ENCODE data around the gene IL11RA.
"Not testable (repeated sequence)": the region's sequence is repeated elsewhere in the genome, so short reads cannot be mapped to it uniquely, and the experiment has no call there.

Gene IL11RA

GRCh38 chr9:34630402-34631154 is 21.4 kb upstream of the IL11RA start:
- no peak for DNase-seq

DNA sequence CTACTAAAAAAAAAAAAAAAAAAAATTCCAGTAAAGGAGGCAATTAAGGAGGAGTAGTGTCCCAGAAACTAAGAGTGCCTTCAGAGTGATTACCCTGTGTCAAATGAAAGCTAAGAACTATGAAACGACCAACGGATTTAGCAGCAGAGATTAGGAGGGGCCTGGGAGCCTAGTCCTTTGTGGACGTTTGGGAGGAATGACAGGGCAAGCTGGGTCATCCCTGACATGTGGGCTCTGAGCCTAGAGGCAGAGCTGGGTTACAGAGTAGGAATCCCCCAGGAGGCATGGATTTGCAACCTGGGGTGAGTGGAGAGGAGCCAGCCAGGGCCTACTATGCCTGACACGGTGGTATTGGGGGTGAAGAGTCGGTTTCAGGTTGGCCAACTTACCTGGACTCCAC is 18.8 kb upstream of the IL11RA start:
- no peak for DNase-seq

DNA sequence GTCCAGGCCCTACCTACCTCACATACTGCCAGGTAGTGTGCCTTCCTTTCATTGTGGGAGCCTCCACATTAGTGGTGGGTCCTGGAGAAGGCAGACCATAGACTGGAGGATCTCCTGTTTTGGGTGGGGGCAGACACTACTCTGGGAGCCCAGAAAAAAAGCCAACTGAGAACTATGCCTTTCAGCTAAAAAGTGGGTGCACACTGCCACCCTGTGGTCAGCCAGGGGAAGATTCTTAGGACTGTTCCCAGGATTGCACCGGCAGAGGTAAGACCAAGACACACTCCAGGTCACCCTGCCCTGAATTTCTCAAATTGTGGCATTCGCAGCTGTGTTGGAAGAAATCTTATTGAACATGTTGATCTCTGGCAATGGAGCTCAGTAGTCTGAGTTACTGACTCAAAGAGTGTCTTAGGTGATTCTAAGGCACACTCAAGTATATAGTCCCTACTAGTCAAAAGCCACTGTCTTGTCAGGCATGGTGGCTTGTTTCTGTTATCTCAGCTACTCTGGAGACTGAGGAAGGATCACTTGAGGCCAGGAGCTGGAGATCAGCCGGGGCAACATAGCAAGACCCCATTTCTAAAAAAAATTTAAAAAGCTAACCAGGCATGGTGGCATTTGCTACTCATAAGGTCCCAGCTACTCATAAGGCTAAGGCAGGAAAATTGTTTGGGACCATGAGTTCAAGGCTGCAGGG is 18.0 kb upstream of the IL11RA start:
- peak; percentile 75 for DNase-seq

- no peak for DNase-seq
Measured at GRCh38 chr9:34634551-34635248, 17.3 kb upstream of the IL11RA start.

GRCh38 chr9:34635556-34635955 is 16.4 kb upstream of the IL11RA start:
- no peak for DNase-seq

DNA sequence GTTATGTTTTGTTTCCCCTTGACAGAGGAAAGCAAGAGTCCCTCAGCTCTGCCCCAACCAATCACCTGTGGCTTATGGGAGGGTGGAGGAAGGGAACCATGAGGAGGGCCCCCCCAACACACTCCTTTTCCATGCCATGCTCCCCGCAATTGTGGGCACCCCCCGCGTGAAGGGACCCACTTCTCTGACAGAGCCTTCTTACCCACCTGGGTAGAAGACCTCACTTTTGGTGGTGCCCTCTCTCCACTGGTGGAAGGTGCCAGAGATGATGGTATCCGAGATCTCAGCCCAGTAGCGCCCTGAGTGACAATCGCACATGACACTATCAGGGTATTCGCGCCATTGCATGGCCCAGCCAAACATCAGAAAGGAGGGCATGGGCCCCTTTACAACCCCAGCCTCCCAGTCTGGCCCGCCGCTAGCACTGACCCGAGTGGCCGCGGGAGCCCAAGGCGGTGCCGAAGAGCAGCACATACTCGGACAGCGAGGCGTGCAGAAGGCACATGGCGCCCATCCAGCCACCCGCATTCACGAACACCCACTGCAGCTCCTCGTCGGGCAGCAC is 15.1 kb upstream of the IL11RA start:
- peak; percentile 49 for DNase-seq

GRCh38 chr9:34637356-34638137 is 14.4 kb upstream of the IL11RA start, which contains the start of gene SIGMAR1:
TSS of gene SIGMAR1 (minus strand) at chr9:34637787. CDS start at chr9:34637697, 90 bp downstream.
- DNase-seq, result peak; percentile 98

GRCh38 chr9:34638138-34638445 is 13.9 kb upstream of the IL11RA start:
- no peak for DNase-seq

DNA sequence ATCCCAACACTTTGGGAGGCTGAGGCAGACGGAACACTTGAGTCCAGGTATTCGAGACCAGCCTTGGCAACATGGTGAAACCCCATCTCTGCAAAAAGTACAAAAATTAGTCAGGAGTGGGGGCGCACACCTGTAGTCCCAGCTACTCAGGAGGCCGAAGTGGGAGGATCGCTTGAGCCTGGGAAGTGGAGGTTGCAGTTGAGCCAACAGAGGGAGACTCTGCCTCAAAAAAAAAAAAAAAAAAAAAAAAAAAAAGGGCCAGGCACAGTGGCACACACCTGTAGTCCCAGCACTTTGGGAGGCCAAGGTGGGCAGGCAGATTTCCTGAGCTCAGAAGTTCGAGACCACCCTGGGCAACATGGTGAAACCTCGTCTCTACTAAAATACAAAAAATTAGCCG is 12.7 kb upstream of the IL11RA start:
- not testable (repeated sequence) for DNase-seq

GRCh38 chr9:34642679-34643078 is 9.3 kb upstream of the IL11RA start:
- no peak for DNase-seq

- no peak for DNase-seq
Measured at GRCh38 chr9:34644766-34645314, 7.1 kb upstream of the IL11RA start.

DNA sequence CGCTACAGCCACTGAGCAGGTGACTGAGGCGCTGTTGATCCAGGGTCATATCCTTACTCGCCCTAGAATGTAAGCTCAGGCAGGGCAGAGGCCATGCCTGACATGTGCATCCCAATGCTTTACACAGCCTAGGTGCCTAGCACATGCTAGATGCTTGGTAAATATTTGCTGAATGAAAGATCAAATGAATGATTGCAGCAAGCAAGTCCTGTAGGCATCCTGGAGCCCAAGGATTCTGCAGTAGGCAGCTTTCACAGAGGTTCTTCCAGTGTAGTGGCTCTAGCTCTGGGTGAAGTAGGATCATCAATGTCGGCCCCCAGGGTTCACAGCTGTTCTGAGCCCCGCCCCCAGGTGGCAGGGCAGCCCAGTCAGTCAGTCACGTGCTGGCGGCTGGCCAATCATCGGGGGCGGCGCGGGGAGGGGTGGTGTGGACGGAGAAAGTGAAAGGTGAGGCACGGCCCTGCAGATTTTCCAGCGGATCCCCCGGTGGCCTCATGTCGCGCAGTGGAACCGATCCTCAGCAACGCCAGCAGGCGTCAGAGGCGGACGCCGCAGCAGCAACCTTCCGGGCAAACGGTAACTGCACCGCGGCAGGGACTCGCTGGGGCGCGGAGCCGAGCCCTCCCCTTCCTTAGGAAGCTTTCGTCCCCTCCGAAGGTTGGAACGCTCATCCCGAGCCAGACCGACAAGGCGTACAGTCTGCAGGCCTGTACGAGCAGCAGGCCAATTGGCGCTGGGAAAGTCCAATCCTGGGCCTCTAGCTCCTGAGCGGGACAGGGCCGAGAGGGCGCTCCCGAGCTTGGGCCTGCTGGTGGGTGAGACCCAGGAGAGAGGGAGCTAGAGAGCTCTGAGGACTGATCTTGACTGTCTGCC is 5.5 kb upstream of the IL11RA start, which contains the start of gene GALT:
Gene GALT, plus strand, starts transcription at position 465 of the 873 bp plus-strand sequence. Its CDS starts 30 bp downstream, at position 495.
- DNase-seq, result peak; percentile 96

DNA sequence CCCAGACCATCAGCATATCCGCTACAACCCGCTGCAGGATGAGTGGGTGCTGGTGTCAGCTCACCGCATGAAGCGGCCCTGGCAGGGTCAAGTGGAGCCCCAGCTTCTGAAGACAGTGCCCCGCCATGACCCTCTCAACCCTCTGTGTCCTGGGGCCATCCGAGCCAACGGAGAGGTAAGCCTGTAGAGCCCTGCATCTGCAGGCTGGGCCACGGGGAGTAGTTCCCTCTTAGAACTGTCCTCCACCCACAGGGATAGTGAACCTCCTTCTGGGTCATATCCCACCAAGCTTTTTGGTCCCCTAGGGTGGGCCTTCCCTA is 4.9 kb upstream of the IL11RA start:
- no peak for DNase-seq

DNA sequence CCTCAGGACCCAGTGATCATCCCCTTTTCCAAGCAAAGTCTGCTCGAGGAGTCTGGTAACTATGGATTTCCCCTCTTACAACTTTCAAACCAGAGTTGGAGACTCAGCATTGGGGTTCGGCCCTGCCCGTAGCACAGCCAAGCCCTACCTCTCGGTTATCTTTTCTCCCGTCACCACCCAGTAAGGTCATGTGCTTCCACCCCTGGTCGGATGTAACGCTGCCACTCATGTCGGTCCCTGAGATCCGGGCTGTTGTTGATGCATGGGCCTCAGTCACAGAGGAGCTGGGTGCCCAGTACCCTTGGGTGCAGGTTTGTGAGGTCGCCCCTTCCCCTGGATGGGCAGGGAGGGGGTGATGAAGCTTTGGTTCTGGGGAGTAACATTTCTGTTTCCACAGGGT is 4.3 kb upstream of the IL11RA start:
- no peak for DNase-seq

DNA sequence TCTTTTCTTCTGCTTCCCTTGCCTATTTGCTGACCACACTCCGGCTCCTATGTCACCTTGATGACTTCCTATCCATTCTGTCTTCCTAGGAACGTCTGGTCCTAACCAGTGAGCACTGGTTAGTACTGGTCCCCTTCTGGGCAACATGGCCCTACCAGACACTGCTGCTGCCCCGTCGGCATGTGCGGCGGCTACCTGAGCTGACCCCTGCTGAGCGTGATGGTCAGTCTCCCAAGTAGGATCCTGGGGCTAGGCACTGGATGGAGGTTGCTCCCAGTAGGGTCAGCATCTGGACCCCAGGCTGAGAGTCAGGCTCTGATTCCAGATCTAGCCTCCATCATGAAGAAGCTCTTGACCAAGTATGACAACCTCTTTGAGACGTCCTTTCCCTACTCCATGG is 3.3 kb upstream of the IL11RA start:
- DNase-seq, result no peak

- DNase-seq, result no peak
Measured at GRCh38 chr9:34650816-34651215, 1.2 kb upstream of the IL11RA start.

DNA sequence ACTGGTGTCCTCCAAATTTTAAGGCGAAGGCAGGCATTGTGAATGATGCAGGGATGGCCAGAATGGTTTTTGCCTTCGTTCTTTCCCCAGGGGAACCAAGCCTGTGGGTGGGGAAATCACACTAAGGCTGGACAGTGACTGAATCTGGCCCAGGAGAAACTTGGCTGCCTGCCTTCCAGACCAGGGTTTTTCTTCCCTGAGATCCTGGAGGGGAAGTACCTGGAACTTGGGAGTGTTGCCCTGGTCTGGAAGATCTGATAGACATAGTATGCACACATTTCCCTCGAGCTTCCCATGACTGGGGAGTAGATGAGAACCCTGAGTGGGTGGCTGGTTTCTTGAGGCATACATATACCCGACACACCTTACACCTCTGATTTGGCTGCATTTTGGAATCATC is 664 bp upstream of the IL11RA start:
- DNase-seq, result no peak

DNA sequence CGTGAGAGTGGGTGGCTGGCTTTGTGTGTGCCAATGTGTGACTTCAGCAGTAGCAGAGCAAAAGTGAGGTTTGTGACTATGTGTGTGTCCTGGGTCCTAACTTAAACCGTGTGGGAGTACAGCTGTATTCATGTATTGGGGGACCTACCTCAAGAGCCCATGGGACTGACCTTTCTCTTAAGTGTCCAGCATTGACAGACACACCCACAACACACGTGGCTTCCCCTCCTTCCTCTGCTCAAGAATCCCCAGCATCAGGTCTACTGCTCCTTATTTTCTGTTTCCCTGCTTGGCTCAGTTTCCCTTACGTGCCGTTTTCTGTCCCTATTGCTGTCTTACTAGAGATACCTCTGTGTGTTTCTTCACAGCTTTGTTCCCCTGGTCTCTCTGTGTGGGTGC is 616 bp downstream of the IL11RA start:
- no peak for DNase-seq

- DNase-seq, result no peak
Measured at GRCh38 chr9:34653151-34654072, 1.4 kb downstream of the IL11RA start.

- DNase-seq, result peak; percentile 82
Measured at GRCh38 chr9:34654323-34655051, 2.5 kb downstream of the IL11RA start.
